GM10266 (cell line): ENCODE results near the gene C12orf54.
"Not testable (repeated sequence)": the region's sequence is repeated elsewhere in the genome, so short reads cannot be mapped to it uniquely, and the experiment has no call there.

Experiments used
- DNase-seq: peaks from one replicate; pipeline ENCODE4 v3.0.0; 2012; ENCODE audit errors: extremely low spot score
- CTCF ChIP-seq: IDR thresholded peaks from 2 replicates; pipeline ENCODE4 v1.5.1; 2012; ENCODE audit warnings: mild to moderate bottlenecking, low read depth; ENCODE audit not compliant: control insufficient read depth, insufficient read depth; ENCODE audit errors: missing control alignments

Gene C12orf54

DNA sequence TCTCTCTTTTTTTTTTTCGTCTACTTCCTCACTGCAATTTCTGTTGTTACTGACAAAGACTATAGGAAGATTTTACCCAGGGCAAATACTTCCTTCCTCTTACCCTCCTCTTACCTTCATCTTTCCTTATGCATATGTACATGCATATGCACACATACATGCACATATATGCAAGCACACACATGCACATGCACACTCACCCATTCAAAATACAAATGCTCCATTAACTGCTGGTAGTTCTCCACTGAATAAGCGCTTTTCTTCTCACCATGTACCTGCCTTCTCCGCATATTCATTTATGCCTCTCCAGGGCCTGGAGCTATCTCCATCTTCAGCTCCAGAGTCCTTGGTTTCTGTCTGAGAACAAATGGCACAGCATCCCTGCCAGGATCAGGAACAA is 632 bp downstream of the C12orf54 start:
- TF ChIP-seq CTCF: no peak
- DNase-seq: no peak

DNA sequence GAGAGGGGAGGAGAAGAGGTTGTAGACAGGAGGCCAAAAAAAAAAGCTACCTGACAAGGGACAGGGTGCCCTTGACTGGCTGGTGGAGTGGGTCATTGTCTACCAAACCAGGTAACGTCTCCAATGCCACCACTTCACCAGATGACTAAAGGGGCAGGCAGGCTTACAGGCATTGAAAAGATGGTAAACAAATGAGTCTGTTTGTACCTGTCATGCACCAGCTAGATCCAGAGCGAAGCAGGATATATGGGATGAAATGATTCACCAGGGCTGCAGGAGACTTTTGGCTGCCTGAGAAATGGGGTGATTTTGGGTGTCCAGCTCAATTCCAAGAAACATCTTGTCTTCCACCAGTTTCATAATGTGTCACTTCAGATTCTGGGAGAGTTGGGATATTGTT is 4.0 kb downstream of the C12orf54 start:
- DNase-seq: no peak
- TF ChIP-seq CTCF: no peak

DNA sequence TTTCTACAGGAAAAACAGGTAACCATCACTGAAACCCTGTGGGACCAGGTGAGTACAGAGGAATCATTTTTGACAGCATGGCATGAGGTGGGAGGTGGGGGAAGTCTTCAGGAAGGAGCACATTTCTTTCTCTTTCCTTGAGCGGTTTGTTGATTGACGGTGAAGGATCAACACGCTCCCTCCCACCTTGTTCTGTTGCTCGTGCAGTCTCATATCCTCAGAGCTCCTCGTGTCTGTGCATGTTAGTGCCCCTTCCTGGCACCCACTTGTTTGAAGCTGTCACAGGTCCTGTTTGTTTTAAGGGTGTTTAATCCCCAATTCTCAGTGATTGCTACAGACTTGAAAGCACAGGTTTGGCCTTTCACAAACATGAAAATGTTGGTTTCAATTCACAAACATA is 4.4 kb downstream of the C12orf54 start:
- no peak for TF ChIP-seq CTCF
- no peak for DNase-seq

- peak; percentile 68 for DNase-seq
- no peak for TF ChIP-seq CTCF
Measured at GRCh38 chr12:48489012-48489411, 6.7 kb downstream of the C12orf54 start.

DNA sequence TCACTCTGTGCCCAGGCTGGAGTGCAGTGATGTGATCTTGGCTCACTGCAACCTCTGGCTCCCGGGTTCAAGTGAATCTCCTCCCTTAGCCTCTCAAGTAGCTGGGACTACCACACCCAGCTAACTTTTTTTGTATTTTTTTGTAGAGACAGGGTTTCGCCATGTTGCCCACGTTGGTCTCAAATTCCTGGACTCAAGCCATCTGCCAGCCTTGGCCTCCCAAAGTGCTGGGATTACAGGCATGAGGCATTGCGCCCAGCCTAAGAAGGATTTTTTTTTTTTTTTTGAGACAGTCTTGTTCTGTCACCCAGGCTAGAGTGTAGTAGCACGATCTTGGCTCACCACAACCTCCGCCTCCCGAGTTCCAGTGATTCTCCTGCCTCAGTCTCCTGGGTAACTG is 7.2 kb downstream of the C12orf54 start:
- DNase-seq: not testable (repeated sequence)

- not testable (repeated sequence) for DNase-seq
Measured at GRCh38 chr12:48500281-48500680, 18.0 kb downstream of the C12orf54 start.

DNA sequence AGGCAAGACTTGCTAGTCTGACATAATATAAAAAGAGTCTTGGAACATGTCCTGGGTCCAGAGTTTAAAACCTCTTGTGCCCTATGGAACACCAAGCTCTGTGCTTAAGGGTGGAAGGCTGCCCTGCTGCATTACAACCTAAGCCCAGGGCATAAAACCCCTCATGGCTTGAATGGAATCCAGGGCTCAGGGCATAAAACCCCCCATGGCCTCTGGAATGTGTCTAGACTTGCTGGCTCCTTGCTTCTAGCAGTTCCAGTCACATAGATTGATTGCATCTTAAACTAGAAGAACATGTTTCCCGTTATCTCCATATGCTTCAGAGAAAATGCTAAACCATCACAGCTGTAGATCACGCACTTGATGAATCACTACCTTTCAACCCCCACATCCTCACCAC is 24.5 kb downstream of the C12orf54 start:
- not testable (repeated sequence) for DNase-seq

- TF ChIP-seq CTCF: no peak
- DNase-seq: no peak
Measured at GRCh38 chr12:48508987-48509386, 26.7 kb downstream of the C12orf54 start.

DNA sequence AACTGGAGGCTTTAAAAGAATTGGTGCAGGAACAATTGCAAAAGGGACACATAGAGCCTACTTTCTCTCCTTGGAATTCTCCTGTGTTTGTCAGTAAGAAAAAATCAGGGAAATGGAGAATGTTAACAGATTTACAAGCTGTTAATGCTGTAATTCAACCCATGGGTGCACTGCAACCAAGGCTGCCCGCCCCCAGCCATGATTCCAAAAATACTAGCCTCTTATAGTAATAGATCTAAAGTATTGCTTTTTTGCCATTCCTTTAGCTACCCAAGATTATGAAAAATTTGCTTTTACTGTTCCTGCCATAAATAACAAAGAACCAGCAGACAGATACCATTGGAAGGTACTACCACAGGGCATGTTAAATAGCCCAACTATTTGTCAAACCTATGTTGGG is 27.8 kb downstream of the C12orf54 start:
- DNase-seq: no peak
- no peak for TF ChIP-seq CTCF
